Coronary artery (tissue), 2 donors: ENCODE results near the gene ODC1.

Experiments
- DNase-seq: peaks from one replicate; pipeline ENCODE4 v3.0.0-alpha.2; 2017; ENCODE audit warnings: low spot score
- H3K27ac ChIP-seq, 2 donors: fragments of 200-600 bp; sonication (generic); one replicate each; pipeline ENCODE4 v1.5.1; 2016 to 2019
- H3K4me3 ChIP-seq: fragments of 200-600 bp; sonication (generic); 2 replicates; pipeline ENCODE4 v1.5.1; 2016; ENCODE audit warnings: mild to moderate bottlenecking, moderate library complexity
- TF ChIP-seq, protein P1 (sequence below): fragments of 200-600 bp; sonication (generic); IDR thresholded peaks from one replicate; pipeline ENCODE4 v1.5.1; 2019; ENCODE audit warnings: antibody characterized with exemption

Gene ODC1

DNA sequence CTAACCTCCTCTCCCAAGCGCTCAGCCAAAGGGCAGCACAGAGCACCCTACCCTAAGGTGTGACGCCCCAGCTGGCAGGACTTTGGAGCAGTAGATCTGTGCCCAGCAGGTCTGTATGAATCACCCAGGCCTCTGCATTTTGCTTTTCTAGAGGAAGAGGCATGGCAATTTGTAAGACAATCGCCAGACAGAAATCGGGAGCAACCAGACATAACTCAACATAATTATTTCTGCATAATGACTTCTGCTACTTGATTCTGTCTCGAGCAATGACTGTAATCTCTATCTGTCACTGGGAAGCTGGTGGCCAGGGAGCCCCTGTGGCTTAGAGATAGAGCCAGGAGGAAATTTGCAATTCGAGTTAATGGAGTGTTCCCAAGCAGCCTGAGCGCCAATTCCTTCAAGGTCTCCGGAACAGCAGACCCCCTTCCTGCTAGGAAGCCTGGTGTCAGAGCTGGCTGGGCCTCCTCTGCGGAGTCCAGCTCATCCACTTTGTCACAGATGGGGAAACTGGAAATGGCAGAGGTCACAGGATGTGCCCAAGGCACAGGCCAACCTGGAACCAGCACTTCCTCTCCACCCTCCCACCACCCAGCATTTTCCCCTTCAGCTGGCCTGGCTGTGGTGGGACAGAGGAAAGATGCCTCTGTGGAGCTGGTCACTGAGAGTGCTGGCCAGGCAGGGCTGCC is 55.0 kb downstream of the ODC1 start:
- H3K27ac ChIP-seq: no peak overlapping the region
- TF ChIP-seq, protein P1, sequence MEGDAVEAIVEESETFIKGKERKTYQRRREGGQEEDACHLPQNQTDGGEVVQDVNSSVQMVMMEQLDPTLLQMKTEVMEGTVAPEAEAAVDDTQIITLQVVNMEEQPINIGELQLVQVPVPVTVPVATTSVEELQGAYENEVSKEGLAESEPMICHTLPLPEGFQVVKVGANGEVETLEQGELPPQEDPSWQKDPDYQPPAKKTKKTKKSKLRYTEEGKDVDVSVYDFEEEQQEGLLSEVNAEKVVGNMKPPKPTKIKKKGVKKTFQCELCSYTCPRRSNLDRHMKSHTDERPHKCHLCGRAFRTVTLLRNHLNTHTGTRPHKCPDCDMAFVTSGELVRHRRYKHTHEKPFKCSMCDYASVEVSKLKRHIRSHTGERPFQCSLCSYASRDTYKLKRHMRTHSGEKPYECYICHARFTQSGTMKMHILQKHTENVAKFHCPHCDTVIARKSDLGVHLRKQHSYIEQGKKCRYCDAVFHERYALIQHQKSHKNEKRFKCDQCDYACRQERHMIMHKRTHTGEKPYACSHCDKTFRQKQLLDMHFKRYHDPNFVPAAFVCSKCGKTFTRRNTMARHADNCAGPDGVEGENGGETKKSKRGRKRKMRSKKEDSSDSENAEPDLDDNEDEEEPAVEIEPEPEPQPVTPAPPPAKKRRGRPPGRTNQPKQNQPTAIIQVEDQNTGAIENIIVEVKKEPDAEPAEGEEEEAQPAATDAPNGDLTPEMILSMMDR: no peak
- no peak for DNase-seq

DNA sequence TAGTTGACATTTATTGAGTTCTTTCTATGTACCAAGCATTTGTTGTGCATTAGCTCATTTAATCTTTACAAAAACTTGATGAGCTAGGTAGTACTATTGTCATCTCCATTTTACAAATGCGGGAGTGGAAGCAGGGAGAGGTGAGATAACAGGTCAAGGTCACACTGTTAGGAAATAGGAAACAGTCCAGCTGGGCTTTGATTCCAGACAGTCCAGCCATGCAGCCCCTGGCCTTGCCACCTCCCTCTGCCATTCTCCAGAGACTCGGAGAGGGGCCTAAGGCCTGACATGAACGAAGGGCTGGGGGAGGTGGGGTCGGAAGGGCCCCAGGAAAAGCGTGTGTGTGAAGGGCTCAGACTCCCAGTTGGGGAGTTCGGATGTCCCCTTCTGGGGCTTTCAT is 55.6 kb downstream of the ODC1 start:
- DNase-seq: no peak
- TF ChIP-seq, protein P1: no peak
- Histone ChIP-seq H3K27ac (no peak overlapping the region), H3K4me3 (no peak overlapping the region)

More for the DNA sequence above, 55.0 kb downstream of the ODC1 start:
- no peak overlapping the region for H3K4me3 ChIP-seq

DNA sequence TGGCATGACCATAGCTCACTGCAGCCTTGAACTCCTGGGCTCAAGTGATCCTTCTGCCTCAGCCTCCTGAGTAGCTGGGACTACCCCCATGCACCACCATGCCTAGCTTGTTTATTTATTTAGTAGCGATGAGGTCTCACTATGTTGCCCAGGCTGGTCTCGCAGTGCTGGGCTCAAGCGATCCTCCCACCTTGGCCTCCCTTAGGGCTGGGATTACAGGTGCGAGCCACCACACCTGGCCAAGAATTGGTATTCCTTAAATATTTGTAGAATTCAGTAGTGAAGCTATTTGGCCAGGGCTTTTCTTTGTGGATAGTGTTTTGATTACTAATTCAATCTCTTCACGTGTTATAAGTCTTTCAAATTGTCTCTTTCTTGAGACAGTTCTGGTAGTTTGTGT is 56.0 kb downstream of the ODC1 start:
- DNase-seq: no peak
- H3K27ac ChIP-seq: no peak overlapping the region
- TF ChIP-seq, protein P1: no peak
- H3K4me3 ChIP-seq: no peak overlapping the region

DNA sequence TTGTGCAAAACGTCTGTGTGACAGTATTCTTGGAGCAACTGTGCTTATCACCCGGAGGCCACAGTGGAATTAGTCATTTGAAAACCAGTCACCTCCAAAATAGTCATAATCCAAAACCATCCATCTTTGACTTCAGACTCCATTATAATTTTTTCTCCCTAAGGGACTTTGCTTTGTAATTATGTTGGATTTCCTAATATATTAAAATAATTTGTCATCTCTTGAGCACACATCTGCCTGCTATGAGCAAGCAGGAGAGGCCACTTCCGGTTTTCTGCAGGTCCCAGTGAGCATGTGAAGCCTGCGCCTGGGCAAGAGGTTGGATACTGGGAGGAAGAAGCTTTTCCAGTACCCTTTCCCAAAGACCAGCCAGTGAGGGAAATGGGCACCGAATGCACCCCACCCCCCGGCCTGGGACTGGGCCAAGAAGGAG is 57.7 kb downstream of the ODC1 start:
- H3K4me3 ChIP-seq: no peak overlapping the region
- TF ChIP-seq, protein P1: no peak
- no peak overlapping the region for H3K27ac ChIP-seq
- no peak for DNase-seq
